ENCODE data around the gene PUS7L.

DNA sequence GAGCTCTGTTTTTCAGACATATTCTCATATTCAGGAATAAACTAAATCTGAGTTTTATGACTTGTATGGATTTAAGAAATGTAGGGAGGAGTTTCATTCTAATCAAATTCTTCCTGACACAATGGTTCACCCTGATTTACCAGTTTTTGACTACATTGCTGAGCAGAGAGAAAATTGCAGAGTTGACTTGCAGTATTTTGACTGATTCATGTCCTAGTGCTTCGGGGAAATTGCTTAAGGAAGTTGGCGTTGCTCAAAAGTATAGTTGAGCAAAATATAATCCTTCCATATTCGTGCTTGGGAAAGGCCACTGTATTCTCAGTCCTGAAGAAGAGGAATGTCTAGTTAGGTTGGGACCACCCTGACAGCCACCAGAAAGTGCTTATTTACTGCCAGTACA lies 48.8 kb upstream of the PUS7L start:
- TF ChIP-seq CTCF (conservative IDR thresholded peaks at IDR 0.05) (no peak), ZFX (IDR thresholded peaks at IDR 0.05) (no peak)
